Prostate gland (tissue), 2 donors: ENCODE data around the gene GDF7. TPM values are rescaled to one million over a fixed set of nuclear protein-coding genes. Genes with fewer than 3 reads are reported as not detected.

Experiments used
- DNase-seq: peaks from one replicate; pipeline ENCODE4 v3.0.0-alpha.2; 2019; ENCODE audit warnings: low spot score
- H3K27ac ChIP-seq, 2 donors: fragments of 200-600 bp; sonication (generic); 2 replicates each; pipeline ENCODE4 v1.5.1; 2017 to 2019
- H3K27me3 ChIP-seq: fragments of 200-600 bp; sonication (generic); replicated peaks from 2 replicates; pipeline ENCODE4 v1.5.1; 2019; ENCODE audit not compliant: insufficient read depth
- H3K36me3 ChIP-seq, 2 donors: fragments of 200-600 bp; sonication (generic); 1 replicate in 1 of 2; 2 replicates in 1 of 2; pipeline versions ENCODE4 v1.5.1 to v1.8.1; 2017 to 2019
- H3K4me1 ChIP-seq: fragments of 200-600 bp; sonication (generic); replicated peaks from 2 replicates; pipeline ENCODE4 v1.5.1; 2019
- H3K4me3 ChIP-seq, 2 donors: fragments of 200-600 bp; sonication (generic); 2 replicates each; pipeline ENCODE4 v1.5.1; 2017 to 2019
- H3K9me3 ChIP-seq: fragments of 200-600 bp; sonication (generic); 2 replicates; pipeline ENCODE4 v1.5.1; 2017
- POLR2A ChIP-seq: fragments of 450-650 bp; IDR thresholded peaks from one replicate; pipeline ENCODE4 v1.6.1; 2016; ENCODE audit warnings: antibody characterized with exemption, mild to moderate bottlenecking
- POLR2AphosphoS5 ChIP-seq: sonication (generic); formaldehyde crosslinking; IDR thresholded peaks from one replicate; pipeline ENCODE4 v1.6.1; 2017; ENCODE audit warnings: antibody characterized with exemption
- WGBS: methylation state at CpG from one replicate; pipeline ENCODE4 v1.1.5; 2018; 5-methylcytosine and 5-hydroxymethylcytosine counted together
- intact Hi-C: fragments of 100-400 bp; cut with DNase I; formaldehyde crosslinking; loops from one replicate; pipeline ENCODE4 v1.14.2; 2022
- total RNA-seq, 2 donors: library from RNA; depleted of rRNA; stranded (reverse); fragments of >200 nt; gene quantifications; one replicate each; pipeline ENCODE4 v1.1.0, GENCODE V29; 2016
- TF ChIP-seq, protein P1 (sequence below), 4 experiments: fragments of 200-600 bp in 2 of 4; fragments of 450-650 bp in 2 of 4; sonication (generic) in 2 of 4; IDR thresholded peaks; 1 replicate in 3 of 4; 2 replicates in 1 of 4; pipeline ENCODE4 v1.5.1; 2016 to 2019; ENCODE audit warnings: antibody characterized with exemption in 4 of 4, mild to moderate bottlenecking in 2 of 4, moderate library complexity in 2 of 4

GDF7 gene
- total RNA-seq, 2 donors from 2014 or later: 3.3 to 7.0 TPM

DNA sequence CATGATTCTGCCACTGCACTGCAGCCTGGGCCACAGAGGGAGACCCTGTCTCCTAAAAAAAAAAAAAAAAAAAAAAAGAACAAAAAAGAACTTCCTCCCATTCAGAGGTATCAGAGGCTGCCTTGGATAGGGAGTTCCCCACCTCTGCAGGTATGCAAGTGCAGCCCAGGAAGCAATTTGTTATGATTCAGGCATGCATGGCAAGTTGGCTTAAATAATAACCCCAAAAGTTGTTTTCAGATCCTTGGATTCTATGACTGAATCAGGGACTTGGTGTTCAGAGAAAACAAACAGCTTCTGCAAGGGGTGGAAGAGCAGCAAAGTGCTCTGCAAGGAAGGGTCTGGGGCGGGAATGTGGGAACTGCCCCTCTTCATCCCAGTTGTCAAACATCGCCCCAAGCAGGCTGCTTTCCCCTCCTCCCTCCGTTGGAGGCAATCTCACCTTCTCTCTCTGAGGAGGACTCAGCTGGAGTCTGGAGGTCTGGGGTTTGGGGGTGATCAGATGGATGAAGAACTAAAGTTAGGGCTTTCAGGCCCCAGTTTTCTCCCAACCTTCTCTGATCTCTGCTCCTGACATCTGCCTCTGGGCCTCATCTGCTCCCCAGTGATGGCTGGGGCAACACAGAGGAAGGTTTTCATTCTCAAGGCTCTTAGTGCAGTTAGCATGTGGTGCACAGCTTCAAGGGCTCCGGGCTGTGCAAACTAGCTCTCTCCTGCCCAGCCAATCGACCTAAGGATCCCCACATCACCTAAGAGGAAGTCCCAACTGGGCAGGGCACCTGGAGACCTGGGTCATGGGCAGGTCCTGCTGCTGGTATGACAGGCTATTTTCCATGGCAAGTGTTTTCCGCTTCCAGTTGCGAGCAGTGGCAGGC, 3.5 kb upstream of the GDF7 start:
- Histone ChIP-seq H3K36me3 (no peaks in the 10 kb centered on the region), H3K4me1 (peaks cover 9% of the 10 kb centered on the region), H3K4me3 (no peak overlapping the region), H3K27me3 (peaks cover 2% of the 10 kb centered on the region), H3K27ac (no peak overlapping the region), H3K9me3 (no peaks in the 10 kb centered on the region)
- intact Hi-C loops: loop anchor here (2.0 to 5.0 kb wide), 3 partner anchors 254 to 454 kb away; no protein-coding TSS in a partner anchor
- TF ChIP-seq, protein P1, sequence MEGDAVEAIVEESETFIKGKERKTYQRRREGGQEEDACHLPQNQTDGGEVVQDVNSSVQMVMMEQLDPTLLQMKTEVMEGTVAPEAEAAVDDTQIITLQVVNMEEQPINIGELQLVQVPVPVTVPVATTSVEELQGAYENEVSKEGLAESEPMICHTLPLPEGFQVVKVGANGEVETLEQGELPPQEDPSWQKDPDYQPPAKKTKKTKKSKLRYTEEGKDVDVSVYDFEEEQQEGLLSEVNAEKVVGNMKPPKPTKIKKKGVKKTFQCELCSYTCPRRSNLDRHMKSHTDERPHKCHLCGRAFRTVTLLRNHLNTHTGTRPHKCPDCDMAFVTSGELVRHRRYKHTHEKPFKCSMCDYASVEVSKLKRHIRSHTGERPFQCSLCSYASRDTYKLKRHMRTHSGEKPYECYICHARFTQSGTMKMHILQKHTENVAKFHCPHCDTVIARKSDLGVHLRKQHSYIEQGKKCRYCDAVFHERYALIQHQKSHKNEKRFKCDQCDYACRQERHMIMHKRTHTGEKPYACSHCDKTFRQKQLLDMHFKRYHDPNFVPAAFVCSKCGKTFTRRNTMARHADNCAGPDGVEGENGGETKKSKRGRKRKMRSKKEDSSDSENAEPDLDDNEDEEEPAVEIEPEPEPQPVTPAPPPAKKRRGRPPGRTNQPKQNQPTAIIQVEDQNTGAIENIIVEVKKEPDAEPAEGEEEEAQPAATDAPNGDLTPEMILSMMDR (IDR thresholded peaks at IDR 0.05): no peak
- WGBS: 61% methylated on average over 7 of the region's 7 CpGs
- no peak for DNase-seq

- no peak for TF ChIP-seq POLR2A
- no peak for TF ChIP-seq POLR2AphosphoS5
- TF ChIP-seq, protein P1 (IDR thresholded peaks at IDR 0.05): no peak
- Histone ChIP-seq H3K4me1 (peaks cover 7% of the 10 kb centered on the region), H3K4me3 (no peak overlapping the region), H3K27ac (no peak overlapping the region), H3K27me3 (peaks cover 2% of the 10 kb centered on the region), H3K9me3 (no peaks in the 10 kb centered on the region), H3K36me3 (no peaks in the 10 kb centered on the region)
- WGBS: 76% methylated on average over 2 of the region's 2 CpGs
- no peak for DNase-seq
- intact Hi-C loops: loop anchor here (5.0 kb wide), 2 partner anchors 253 to 453 kb away; no protein-coding TSS in a partner anchor
Observed at GRCh38 chr2:20664071-20664390, 2.9 kb upstream of the GDF7 start.

- intact Hi-C loops: loop anchor here (5.0 kb wide), 2 partner anchors 253 to 453 kb away; no protein-coding TSS in a partner anchor
- Histone ChIP-seq H3K27ac (no peak overlapping the region), H3K27me3 (peaks cover 4% of the 10 kb centered on the region), H3K9me3 (no peaks in the 10 kb centered on the region), H3K4me3 (no peak overlapping the region), H3K4me1 (peaks cover 5% of the 10 kb centered on the region), H3K36me3 (no peaks in the 10 kb centered on the region)
- 43% methylated on average over 17 of the region's 17 CpGs for WGBS
- TF ChIP-seq, protein P1 (IDR thresholded peaks at IDR 0.05): no peak
- TF ChIP-seq POLR2A (no peak), POLR2AphosphoS5 (no peak)
- no peak for DNase-seq
Observed at GRCh38 chr2:20664431-20665242, 2.3 kb upstream of the GDF7 start.

DNA sequence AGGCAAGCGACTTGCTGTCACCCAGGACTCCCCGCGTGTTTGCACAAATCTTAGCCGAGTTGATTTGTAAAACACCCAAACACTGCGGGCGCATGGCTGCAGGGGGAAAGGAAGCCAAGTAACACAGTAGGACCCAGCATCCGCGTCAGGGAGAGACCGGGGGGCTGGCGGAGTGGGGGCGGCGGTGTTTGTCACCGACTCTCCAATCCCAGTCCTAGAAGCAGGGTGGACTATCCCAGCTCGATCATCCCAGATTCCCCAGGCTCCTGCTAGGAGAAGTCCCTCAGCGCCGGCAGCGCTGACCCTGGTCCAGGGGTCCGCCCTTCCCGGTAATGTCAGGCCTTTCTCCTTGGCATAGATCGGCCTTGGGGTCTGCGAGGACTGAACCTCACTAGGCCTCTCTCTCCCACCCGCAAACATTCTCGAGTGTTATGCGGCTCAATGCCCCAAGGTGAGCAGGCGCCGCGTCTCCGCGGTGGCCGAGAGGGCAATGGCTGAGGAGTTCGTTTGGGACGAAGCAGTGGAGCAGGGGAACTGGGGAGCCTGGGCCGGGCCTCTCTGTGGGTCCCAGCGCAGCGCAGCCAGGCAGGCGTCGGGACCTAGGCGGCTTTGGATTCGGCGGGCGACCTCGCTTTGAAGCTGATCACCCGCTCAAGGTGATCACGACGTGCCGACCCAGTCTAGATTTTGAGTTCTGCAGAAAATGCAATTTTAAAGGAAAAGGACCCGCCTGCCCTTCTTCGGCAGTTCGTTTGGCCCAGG, 1.5 kb upstream of the GDF7 start:
- no peaks in the 10 kb centered on the region for H3K36me3 ChIP-seq

More for the DNA sequence above, 1.5 kb upstream of the GDF7 start:
- peak overlapping the region; percentile 65 to 71 for H3K27ac ChIP-seq
- TF ChIP-seq, protein P1 (IDR thresholded peaks at IDR 0.05): no peak
- TF ChIP-seq POLR2A: no peak
- no peak for TF ChIP-seq POLR2AphosphoS5
- no peak for DNase-seq
- intact Hi-C loops: no loop called here
- no peaks in the 10 kb centered on the region for H3K9me3 ChIP-seq
- 29% methylated on average over 49 of the region's 49 CpGs for WGBS
- peaks cover 6% of the 10 kb centered on the region for H3K27me3 ChIP-seq
- peaks cover 5% of the 10 kb centered on the region for H3K4me1 ChIP-seq
- H3K4me3 ChIP-seq: peak overlapping the region; percentile 41 to 45
